ENCODE measurements around the gene METAP1D.
"Not testable (repeated sequence)": the region's sequence is repeated elsewhere in the genome, so short reads cannot be mapped to it uniquely, and the experiment has no call there.

METAP1D gene

GRCh38 chr2:172100935-172101820 lies 101.4 kb downstream of the METAP1D start:
- DNase-seq (ENCODE audit: low spot score) (no peak), FAIRE-seq (no peak)

- FAIRE-seq = no peak
- DNase-seq (ENCODE audit: low spot score) = no peak
Measured at GRCh38 chr2:172101821-172102390, 102.2 kb downstream of the METAP1D start.

GRCh38 chr2:172102391-172103359 lies 102.9 kb downstream of the METAP1D start, which contains the start of gene DLX2:
Gene DLX2 (minus strand): TSS chr2:172102900. CDS start chr2:172102538, 362 bp downstream.
- FAIRE-seq = no peak
- peak; percentile 89 for DNase-seq (ENCODE audit: low spot score)

GRCh38 chr2:172103471-172104272 lies 103.9 kb downstream of the METAP1D start:
- FAIRE-seq = peak; percentile 74

GRCh38 chr2:172105471-172106107 lies 105.8 kb downstream of the METAP1D start:
- DNase-seq (ENCODE audit: low spot score) (no peak), FAIRE-seq (no peak)

More at GRCh38 chr2:172103471-172104272, 103.9 kb downstream of the METAP1D start:
- peak; percentile 74 for DNase-seq (ENCODE audit: low spot score)

GRCh38 chr2:172106108-172106961 lies 106.6 kb downstream of the METAP1D start:
- DNase-seq (ENCODE audit: low spot score) = no peak

GRCh38 chr2:172107690-172108586 lies 108.2 kb downstream of the METAP1D start:
- DNase-seq (ENCODE audit: low spot score) (no peak), FAIRE-seq (no peak)

More at GRCh38 chr2:172106108-172106961, 106.6 kb downstream of the METAP1D start:
- no peak for FAIRE-seq

GRCh38 chr2:172108587-172108930 lies 108.8 kb downstream of the METAP1D start:
- FAIRE-seq (no peak), DNase-seq (ENCODE audit: low spot score) (no peak)

- FAIRE-seq (no peak), DNase-seq (ENCODE audit: low spot score) (no peak)
Measured at GRCh38 chr2:172109256-172109987, 109.7 kb downstream of the METAP1D start.

- FAIRE-seq = no peak
- no peak for DNase-seq (ENCODE audit: low spot score)
Measured at GRCh38 chr2:172109988-172110811, 110.4 kb downstream of the METAP1D start.

- FAIRE-seq (peak; percentile 41), DNase-seq (ENCODE audit: low spot score) (peak; percentile 52)
Measured at GRCh38 chr2:172113617-172114016, 113.9 kb downstream of the METAP1D start.

GRCh38 chr2:172114176-172114575 lies 114.4 kb downstream of the METAP1D start:
- not testable (repeated sequence) for DNase-seq (ENCODE audit: low spot score); FAIRE-seq

- FAIRE-seq (no peak), DNase-seq (ENCODE audit: low spot score) (no peak)
Measured at GRCh38 chr2:172114579-172114978, 114.8 kb downstream of the METAP1D start.

GRCh38 chr2:172116107-172116506 lies 116.4 kb downstream of the METAP1D start:
- no peak for DNase-seq (ENCODE audit: low spot score)
- no peak for FAIRE-seq

GRCh38 chr2:172119089-172119488 lies 119.3 kb downstream of the METAP1D start:
- FAIRE-seq (no peak), DNase-seq (ENCODE audit: low spot score) (peak; percentile 37)

- FAIRE-seq (no peak), DNase-seq (ENCODE audit: low spot score) (no peak)
Measured at GRCh38 chr2:172120118-172120517, 120.4 kb downstream of the METAP1D start.

- DNase-seq (ENCODE audit: low spot score) (no peak), FAIRE-seq (no peak)
Measured at GRCh38 chr2:172128484-172128883, 128.7 kb downstream of the METAP1D start.
